Smooth muscle cell of the brain vasculature (primary cell): ENCODE results near the gene ROPN1.

Source experiments
- DNase-seq: peaks from one replicate; pipeline ENCODE4 v3.0.0-alpha.2; 2012; ENCODE audit warnings: low read depth, low spot score

Gene ROPN1

GRCh38 chr3:123949641-123950040 is 42.3 kb downstream of the ROPN1 start:
- DNase-seq = no peak

GRCh38 chr3:123948449-123948848 is 43.5 kb downstream of the ROPN1 start:
- no peak for DNase-seq

GRCh38 chr3:123947482-123947881 is 44.4 kb downstream of the ROPN1 start:
- no peak for DNase-seq

GRCh38 chr3:123941542-123941941 is 50.4 kb downstream of the ROPN1 start:
- no peak for DNase-seq

- DNase-seq = no peak
These were observed 50.8 kb downstream of the ROPN1 start for GRCh38 chr3:123941121-123941520.

- DNase-seq = no peak
These were observed 52.2 kb downstream of the ROPN1 start for GRCh38 chr3:123939706-123940105.

- no peak for DNase-seq
These were observed 55.5 kb downstream of the ROPN1 start for GRCh38 chr3:123936400-123936799.

GRCh38 chr3:123935830-123936229 is 56.1 kb downstream of the ROPN1 start:
- no peak for DNase-seq

- no peak for DNase-seq
These were observed 57.7 kb downstream of the ROPN1 start for GRCh38 chr3:123934250-123934649.

- no peak for DNase-seq
These were observed 61.5 kb downstream of the ROPN1 start for GRCh38 chr3:123930445-123930844.

- DNase-seq = no peak
These were observed 62.6 kb downstream of the ROPN1 start for GRCh38 chr3:123929325-123929724.

GRCh38 chr3:123926396-123926795 is 65.5 kb downstream of the ROPN1 start:
- DNase-seq = no peak

- no peak for DNase-seq
These were observed 71.1 kb downstream of the ROPN1 start for GRCh38 chr3:123920868-123921267.

GRCh38 chr3:123920383-123920782 is 71.5 kb downstream of the ROPN1 start:
- no peak for DNase-seq

- no peak for DNase-seq
These were observed 72.6 kb downstream of the ROPN1 start for GRCh38 chr3:123919353-123919752.
